Esophagus squamous epithelium (tissue), 5 donors: ENCODE data around the gene RAB14. TPM values are rescaled to one million over a fixed set of nuclear protein-coding genes. Genes with fewer than 3 reads are reported as not detected.
A peak's percentile ranks its signal among the peaks of the same experiment; 100 is the strongest.

ENCODE experiments used
- DNase-seq: peaks from one replicate; lab custom pipeline; 2025; lab: John Stamatoyannopoulos, UW
- H3K27ac ChIP-seq, 4 donors: fragments of 200-600 bp; sonication (generic); one replicate each; pipeline ENCODE4 v1.5.1; 2016 to 2019; ENCODE audit warnings: mild to moderate bottlenecking in 1 of 4
- H3K27me3 ChIP-seq, 4 donors: fragments of 200-600 bp; sonication (generic); 1 replicate in 3 of 4; 2 replicates in 1 of 4; pipeline versions ENCODE4 v1.5.1 to v1.6.0; 2017 to 2021; ENCODE audit warnings: antibody characterized with exemption in 1 of 4
- H3K36me3 ChIP-seq, 3 donors: fragments of 200-600 bp; sonication (generic); one replicate each; pipeline ENCODE4 v1.5.1; 2016 to 2019
- H3K4me1 ChIP-seq, 3 donors: fragments of 200-600 bp; sonication (generic); one replicate each; pipeline ENCODE4 v1.5.1; 2017 to 2019
- H3K4me3 ChIP-seq, 4 donors: fragments of 200-600 bp; sonication (generic); 1 replicate in 3 of 4; 2 replicates in 1 of 4; pipeline ENCODE4 v1.5.1; 2016 to 2019; ENCODE audit warnings: mild to moderate bottlenecking in 2 of 4, moderate library complexity in 1 of 4
- H3K9me3 ChIP-seq, 3 donors: fragments of 200-600 bp; sonication (generic); one replicate each; pipeline ENCODE4 v1.5.1; 2016 to 2019
- POLR2A ChIP-seq, 4 donors: fragments of 450-650 bp; IDR thresholded peaks; one replicate each; pipeline ENCODE4 v1.6.1; 2017; ENCODE audit warnings: antibody characterized with exemption in 4 of 4, mild to moderate bottlenecking in 4 of 4, moderate library complexity in 3 of 4
- WGBS, 2 donors: methylation state at CpG; one replicate each; pipeline ENCODE4 v1.1.5; 2018; 5-methylcytosine and 5-hydroxymethylcytosine counted together
- intact Hi-C: fragments of 100-400 bp; cut with DNase I; formaldehyde crosslinking; loops from one replicate; pipeline ENCODE4 v1.15.0; 2022
- total RNA-seq, 4 donors: library from RNA; depleted of rRNA; stranded (reverse); fragments of >200 nt; gene quantifications; one replicate each; pipeline ENCODE4 v1.1.0, GENCODE V29; 2016
- TF ChIP-seq, protein P1 (sequence below), 6 experiments: fragments of 450-650 bp in 4 of 6; fragments of 200-600 bp in 2 of 6; sonication (generic) in 2 of 6; IDR thresholded peaks; one replicate each; pipeline ENCODE4 v1.5.1; 2016 to 2019; ENCODE audit warnings: antibody characterized with exemption in 6 of 6, mild to moderate bottlenecking in 4 of 6, moderate library complexity in 4 of 6
- donor health status: DM: yes; HTN: yes; CAD: no.

RAB14 gene
- total RNA-seq, 4 donors from 2014 or later = 36.7 to 56.5 (median 42.8) TPM

- Histone ChIP-seq H3K27ac (peak overlapping the region in 1 of 4 donors; percentile 24), H3K4me1 (peaks cover 19 to 98% (median 49%) of the 10 kb centered on the region in 3 donors), H3K4me3 (no peak overlapping the region), H3K9me3 (no peaks in the 10 kb centered on the region), H3K36me3 (peaks cover 0 to 7% (median 0%) of the 10 kb centered on the region in 3 donors), H3K27me3 (no peaks in the 10 kb centered on the region)
- TF ChIP-seq, protein P1, sequence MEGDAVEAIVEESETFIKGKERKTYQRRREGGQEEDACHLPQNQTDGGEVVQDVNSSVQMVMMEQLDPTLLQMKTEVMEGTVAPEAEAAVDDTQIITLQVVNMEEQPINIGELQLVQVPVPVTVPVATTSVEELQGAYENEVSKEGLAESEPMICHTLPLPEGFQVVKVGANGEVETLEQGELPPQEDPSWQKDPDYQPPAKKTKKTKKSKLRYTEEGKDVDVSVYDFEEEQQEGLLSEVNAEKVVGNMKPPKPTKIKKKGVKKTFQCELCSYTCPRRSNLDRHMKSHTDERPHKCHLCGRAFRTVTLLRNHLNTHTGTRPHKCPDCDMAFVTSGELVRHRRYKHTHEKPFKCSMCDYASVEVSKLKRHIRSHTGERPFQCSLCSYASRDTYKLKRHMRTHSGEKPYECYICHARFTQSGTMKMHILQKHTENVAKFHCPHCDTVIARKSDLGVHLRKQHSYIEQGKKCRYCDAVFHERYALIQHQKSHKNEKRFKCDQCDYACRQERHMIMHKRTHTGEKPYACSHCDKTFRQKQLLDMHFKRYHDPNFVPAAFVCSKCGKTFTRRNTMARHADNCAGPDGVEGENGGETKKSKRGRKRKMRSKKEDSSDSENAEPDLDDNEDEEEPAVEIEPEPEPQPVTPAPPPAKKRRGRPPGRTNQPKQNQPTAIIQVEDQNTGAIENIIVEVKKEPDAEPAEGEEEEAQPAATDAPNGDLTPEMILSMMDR (IDR thresholded peaks at IDR 0.05) = no peak
- TF ChIP-seq POLR2A (IDR thresholded peaks at IDR 0.05) = no peak
- WGBS, 2 donors = 0 to 3% methylated on average over 1 of the region's 1 CpG
- intact Hi-C loops = no loop called here
- no peak for DNase-seq
These were observed 8.6 kb downstream of the RAB14 start for GRCh38 chr9:121192959-121193640.

GRCh38 chr9:121192518-121192917 lies 9.2 kb downstream of the RAB14 start:
- DNase-seq = no peak
- H3K27ac ChIP-seq = no peak overlapping the region
- H3K4me1 ChIP-seq = peaks cover 19 to 98% (median 55%) of the 10 kb centered on the region in 3 donors
- no peak overlapping the region for H3K4me3 ChIP-seq
- H3K27me3 ChIP-seq = no peaks in the 10 kb centered on the region
- intact Hi-C loops = no loop called here
- TF ChIP-seq, protein P1 (IDR thresholded peaks at IDR 0.05) = no peak
- no peak for TF ChIP-seq POLR2A (IDR thresholded peaks at IDR 0.05)
- no peaks in the 10 kb centered on the region for H3K9me3 ChIP-seq
- WGBS, 2 donors = 27 to 41% methylated on average over 1 of the region's 1 CpG
- peaks cover 0 to 7% (median 0%) of the 10 kb centered on the region in 3 donors for H3K36me3 ChIP-seq

DNA sequence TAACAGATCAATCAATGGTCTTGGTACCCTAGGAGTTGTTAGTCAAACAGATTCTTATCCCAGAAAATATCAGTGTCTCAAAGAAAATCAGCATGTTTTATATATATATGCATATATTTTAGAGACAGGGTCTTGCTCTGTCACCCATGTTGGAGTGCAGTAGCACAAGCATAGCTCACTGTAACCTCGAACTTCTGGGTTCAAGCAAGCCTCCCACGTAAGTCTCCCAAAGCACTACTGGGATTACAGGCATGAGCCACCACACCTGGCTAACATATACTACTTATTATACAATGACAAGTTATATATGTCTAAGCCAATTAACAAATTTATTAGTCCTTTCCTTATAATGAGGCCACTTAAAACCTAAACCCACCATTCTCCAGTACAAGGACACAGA lies 10.4 kb downstream of the RAB14 start:
- 63 to 79% methylated on average over 2 of the region's 2 CpGs for WGBS, 2 donors
- no peak for DNase-seq
- intact Hi-C loops = no loop called here
- Histone ChIP-seq H3K4me1 (peaks cover 14 to 94% (median 47%) of the 10 kb centered on the region in 3 donors), H3K9me3 (no peaks in the 10 kb centered on the region), H3K36me3 (peaks cover 0 to 14% (median 0%) of the 10 kb centered on the region in 3 donors), H3K4me3 (no peak overlapping the region), H3K27me3 (no peaks in the 10 kb centered on the region), H3K27ac (no peak overlapping the region)
- no peak for TF ChIP-seq POLR2A (IDR thresholded peaks at IDR 0.05)
- TF ChIP-seq, protein P1 (IDR thresholded peaks at IDR 0.05) = no peak

- DNase-seq = no peak
- peaks cover 8 to 94% (median 36%) of the 10 kb centered on the region in 3 donors for H3K4me1 ChIP-seq
- H3K27me3 ChIP-seq = no peaks in the 10 kb centered on the region
- no peak overlapping the region for H3K27ac ChIP-seq
- H3K36me3 ChIP-seq = peaks cover 0 to 30% (median 0%) of the 10 kb centered on the region in 3 donors
- no peaks in the 10 kb centered on the region for H3K9me3 ChIP-seq
- 90 to 93% methylated on average over 3 of the region's 3 CpGs for WGBS, 2 donors
- intact Hi-C loops = no loop called here
- TF ChIP-seq, protein P1 (IDR thresholded peaks at IDR 0.05) = no peak
- no peak for TF ChIP-seq POLR2A (IDR thresholded peaks at IDR 0.05)
- no peak overlapping the region for H3K4me3 ChIP-seq
These were observed 12.0 kb downstream of the RAB14 start for GRCh38 chr9:121189660-121190059.

- intact Hi-C loops = no loop called here
- no peak overlapping the region for H3K27ac ChIP-seq
- WGBS, 2 donors = 68 to 90% methylated on average over 1 of the region's 1 CpG
- H3K9me3 ChIP-seq = no peaks in the 10 kb centered on the region
- H3K36me3 ChIP-seq = peaks cover 0 to 35% (median 0%) of the 10 kb centered on the region in 3 donors
- no peak overlapping the region for H3K4me3 ChIP-seq
- no peaks in the 10 kb centered on the region for H3K27me3 ChIP-seq
- peaks cover 6 to 93% (median 35%) of the 10 kb centered on the region in 3 donors for H3K4me1 ChIP-seq
- DNase-seq = no peak
- TF ChIP-seq, protein P1 (IDR thresholded peaks at IDR 0.05) = no peak
- TF ChIP-seq POLR2A (IDR thresholded peaks at IDR 0.05) = no peak
These were observed 12.7 kb downstream of the RAB14 start for GRCh38 chr9:121189006-121189405.
